ENCODE results near the gene TMEM132C. TPM values are rescaled to one million over a fixed set of nuclear protein-coding genes. Genes with fewer than 3 reads are reported as not detected.

Gene TMEM132C
- total RNA-seq, 6 experiments from 2014 or later, result not detected

DNA sequence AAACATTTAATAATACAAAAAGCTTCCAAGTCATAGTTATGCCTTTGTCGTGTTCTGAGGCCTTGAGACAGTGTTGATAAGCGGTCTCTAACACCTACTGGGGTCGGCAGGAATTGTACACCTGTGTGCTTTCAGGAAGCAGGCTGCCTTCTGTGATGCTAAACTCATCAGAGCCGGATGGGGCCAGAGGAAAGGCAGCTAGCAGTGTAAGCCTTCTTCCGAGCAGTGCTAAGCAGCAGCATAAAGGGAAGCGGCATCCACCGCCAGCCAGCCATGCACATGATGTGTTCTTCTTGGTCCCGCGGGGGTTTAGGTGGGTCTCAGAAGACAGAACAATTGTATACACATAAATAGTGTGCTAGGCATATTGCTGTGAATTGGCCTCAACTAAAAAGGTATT is 397.5 kb downstream of the TMEM132C start:
- Mint-ChIP-seq H3K4me3 (no peak overlapping the region), H3K4me1 (ENCODE audit: low read depth) (no peaks in the 10 kb centered on the region), H3K36me3 (ENCODE audit: low read depth) (peaks cover 7% of the 10 kb centered on the region), H3K27me3 (ENCODE audit: insufficient read depth) (no peaks in the 10 kb centered on the region), H3K9me3 (peaks cover 45% of the 10 kb centered on the region), H3K27ac (no peak overlapping the region)
- TF ChIP-seq, protein P1, sequence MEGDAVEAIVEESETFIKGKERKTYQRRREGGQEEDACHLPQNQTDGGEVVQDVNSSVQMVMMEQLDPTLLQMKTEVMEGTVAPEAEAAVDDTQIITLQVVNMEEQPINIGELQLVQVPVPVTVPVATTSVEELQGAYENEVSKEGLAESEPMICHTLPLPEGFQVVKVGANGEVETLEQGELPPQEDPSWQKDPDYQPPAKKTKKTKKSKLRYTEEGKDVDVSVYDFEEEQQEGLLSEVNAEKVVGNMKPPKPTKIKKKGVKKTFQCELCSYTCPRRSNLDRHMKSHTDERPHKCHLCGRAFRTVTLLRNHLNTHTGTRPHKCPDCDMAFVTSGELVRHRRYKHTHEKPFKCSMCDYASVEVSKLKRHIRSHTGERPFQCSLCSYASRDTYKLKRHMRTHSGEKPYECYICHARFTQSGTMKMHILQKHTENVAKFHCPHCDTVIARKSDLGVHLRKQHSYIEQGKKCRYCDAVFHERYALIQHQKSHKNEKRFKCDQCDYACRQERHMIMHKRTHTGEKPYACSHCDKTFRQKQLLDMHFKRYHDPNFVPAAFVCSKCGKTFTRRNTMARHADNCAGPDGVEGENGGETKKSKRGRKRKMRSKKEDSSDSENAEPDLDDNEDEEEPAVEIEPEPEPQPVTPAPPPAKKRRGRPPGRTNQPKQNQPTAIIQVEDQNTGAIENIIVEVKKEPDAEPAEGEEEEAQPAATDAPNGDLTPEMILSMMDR (IDR thresholded peaks at IDR 0.05), result no peak
- DNase-seq, result no peak

DNA sequence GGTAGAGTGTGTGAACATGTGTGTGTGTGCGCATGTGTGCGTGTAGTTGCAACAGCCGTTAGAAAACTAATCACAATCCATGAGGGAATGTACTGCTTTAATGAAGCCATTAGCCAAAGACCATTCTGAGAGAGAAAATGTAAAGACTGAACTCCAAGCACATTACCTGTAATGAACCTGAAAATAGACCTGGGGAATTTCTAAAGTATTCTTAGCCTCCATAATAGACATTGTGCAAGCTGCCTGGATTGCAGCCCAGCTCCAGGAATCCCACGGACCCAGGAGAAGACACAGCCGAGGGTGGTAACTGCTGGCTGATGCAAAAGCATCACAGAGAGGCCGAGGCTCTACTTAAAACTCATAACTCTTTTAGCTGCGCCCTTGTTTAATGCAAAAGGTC is 400.2 kb downstream of the TMEM132C start:
- no peak for DNase-seq
- H3K36me3 Mint-ChIP-seq (ENCODE audit: low read depth), result no peaks in the 10 kb centered on the region; the same call in 1 of the 2 replicates
- no peak overlapping the region for H3K4me3 Mint-ChIP-seq
- peaks cover 33% of the 10 kb centered on the region for H3K9me3 Mint-ChIP-seq
- TF ChIP-seq, protein P1 (IDR thresholded peaks at IDR 0.05), result no peak
- no peak overlapping the region for H3K27ac Mint-ChIP-seq
- H3K27me3 Mint-ChIP-seq (ENCODE audit: insufficient read depth), result no peaks in the 10 kb centered on the region
- H3K4me1 Mint-ChIP-seq (ENCODE audit: low read depth), result no peaks in the 10 kb centered on the region

DNA sequence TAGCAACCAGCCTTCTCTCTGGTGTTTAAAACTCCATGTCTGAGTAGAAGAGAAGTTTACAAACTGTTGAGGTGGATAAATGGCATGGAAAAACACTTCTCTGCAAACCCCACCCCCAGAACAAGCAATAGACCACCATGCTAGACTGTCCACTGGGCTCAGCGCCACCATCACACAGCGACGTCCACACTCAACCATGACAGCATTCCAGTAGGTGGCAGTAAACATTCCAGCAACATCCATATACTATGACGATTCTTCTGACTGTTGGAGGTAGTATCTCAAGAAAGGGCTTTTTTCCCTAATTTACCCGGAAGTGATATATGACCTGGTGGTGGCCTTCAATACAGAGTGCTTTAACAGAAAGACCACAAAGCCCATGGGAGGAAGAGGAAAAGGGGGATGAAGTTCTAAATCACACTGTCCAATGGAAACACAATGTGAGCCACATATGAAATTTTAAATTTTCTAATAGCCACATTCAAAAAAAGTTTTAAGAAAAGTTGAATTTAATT is 404.6 kb downstream of the TMEM132C start:
- H3K9me3 Mint-ChIP-seq, result peaks cover 32% of the 10 kb centered on the region
- no peaks in the 10 kb centered on the region for H3K36me3 Mint-ChIP-seq (ENCODE audit: low read depth)
- H3K4me3 Mint-ChIP-seq, result no peak overlapping the region
- no peak overlapping the region for H3K27ac Mint-ChIP-seq
- TF ChIP-seq, protein P1 (IDR thresholded peaks at IDR 0.05), result no peak; the same call in 1 of the 2 replicates
- H3K4me1 Mint-ChIP-seq (ENCODE audit: low read depth), result no peaks in the 10 kb centered on the region
- no peaks in the 10 kb centered on the region; the same call in 1 of the 2 replicates for H3K27me3 Mint-ChIP-seq (ENCODE audit: insufficient read depth)
- DNase-seq, result no peak

DNA sequence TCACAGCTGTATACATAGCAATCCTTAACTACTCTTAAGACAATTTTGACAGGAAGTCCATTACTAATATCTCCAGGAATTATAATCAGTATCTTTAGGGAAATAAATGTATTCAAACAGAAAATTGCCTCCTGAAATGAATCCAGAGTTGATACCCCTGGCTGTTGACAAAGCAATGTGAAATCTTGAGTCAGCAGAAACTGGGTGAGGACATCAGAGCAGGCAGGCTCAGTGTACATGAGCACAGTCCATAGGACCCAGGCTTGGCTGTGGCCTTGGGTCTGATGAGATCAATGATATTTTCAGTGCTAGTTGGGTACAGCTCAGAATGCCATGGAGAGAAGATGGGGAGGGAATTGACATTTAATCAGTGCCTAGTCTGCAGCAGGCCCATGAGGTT is 405.5 kb downstream of the TMEM132C start:
- Mint-ChIP-seq H3K27me3 (ENCODE audit: insufficient read depth) (no peaks in the 10 kb centered on the region; the same call in none of the 2 replicates), H3K36me3 (ENCODE audit: low read depth) (peaks cover 6% of the 10 kb centered on the region; the same call in 1 of the 2 replicates), H3K9me3 (peaks cover 34% of the 10 kb centered on the region), H3K27ac (no peak overlapping the region), H3K4me3 (no peak overlapping the region), H3K4me1 (ENCODE audit: low read depth) (no peaks in the 10 kb centered on the region)
- no peak for DNase-seq
- TF ChIP-seq, protein P1 (IDR thresholded peaks at IDR 0.05), result no peak

DNA sequence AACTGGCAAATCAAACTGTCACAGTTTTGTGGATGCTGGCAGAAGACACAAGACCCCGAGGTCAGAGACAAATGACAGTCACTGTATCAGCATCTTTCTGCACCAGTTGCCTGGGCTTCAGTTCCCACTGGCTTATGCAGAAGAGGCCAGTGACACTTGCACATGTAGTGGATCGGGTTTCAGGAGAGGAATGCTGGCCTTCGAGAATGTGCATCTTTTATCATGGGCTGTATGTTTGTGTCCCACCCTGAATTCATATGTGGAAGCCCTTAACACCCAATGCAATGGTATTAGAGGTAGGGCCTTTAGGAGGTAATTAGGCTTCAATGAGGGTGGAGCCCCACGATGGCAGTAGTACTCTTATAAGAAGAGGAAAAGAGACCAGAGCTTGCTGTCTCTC is 405.9 kb downstream of the TMEM132C start:
- H3K27ac Mint-ChIP-seq, result no peak overlapping the region
- TF ChIP-seq, protein P1 (IDR thresholded peaks at IDR 0.05), result no peak
- H3K4me3 Mint-ChIP-seq, result no peak overlapping the region
- peaks cover 6% of the 10 kb centered on the region; the same call in 1 of the 2 replicates for H3K36me3 Mint-ChIP-seq (ENCODE audit: low read depth)
- H3K4me1 Mint-ChIP-seq (ENCODE audit: low read depth), result no peaks in the 10 kb centered on the region
- peaks cover 30% of the 10 kb centered on the region for H3K9me3 Mint-ChIP-seq
- H3K27me3 Mint-ChIP-seq (ENCODE audit: insufficient read depth), result no peaks in the 10 kb centered on the region; the same call in none of the 2 replicates
- no peak for DNase-seq

All from HFFc6 (cell line).